OCI-LY1 (cell line): ENCODE measurements around the gene ADAM12.

Experiments used
- H2AFZ ChIP-seq: fragments of 200-600 bp; sonication (generic), shearing (Covaris generic); 2 replicates; pipeline ENCODE4 v1.6.0; 2014; ENCODE audit warnings: antibody characterized with exemption, mild to moderate bottlenecking, low read length
- H3F3A ChIP-seq: fragments of 200-600 bp; sonication (generic), shearing (Covaris generic); 2 replicates; pipeline ENCODE4 v1.6.0; 2014; ENCODE audit warnings: mild to moderate bottlenecking, antibody characterized with exemption, low read length, moderate library complexity; ENCODE audit not compliant: insufficient read depth
- H3K27ac ChIP-seq: fragments of 200-600 bp; sonication (generic); 2 replicates; pipeline ENCODE4 v1.5.1; 2014; ENCODE audit warnings: low read length, mixed run types, mild to moderate bottlenecking, low read depth; ENCODE audit not compliant: poor library complexity, severe bottlenecking
- H3K27me3 ChIP-seq: fragments of 200-600 bp; sonication (generic); 2 replicates; pipeline ENCODE4 v1.6.0; 2014; ENCODE audit warnings: antibody characterized with exemption, mild to moderate bottlenecking, low read length, moderate library complexity; ENCODE audit not compliant: insufficient read depth
- H3K36me3 ChIP-seq: fragments of 200-600 bp; sonication (generic); 2 replicates; pipeline ENCODE4 v1.6.1; 2014; ENCODE audit warnings: mild to moderate bottlenecking, antibody characterized with exemption, low read length, moderate library complexity, mixed read lengths; ENCODE audit not compliant: insufficient read depth
- H3K4me1 ChIP-seq: fragments of 200-600 bp; sonication (generic); 2 replicates; pipeline ENCODE4 v1.5.1; 2014; ENCODE audit warnings: mild to moderate bottlenecking, low read length, moderate library complexity; ENCODE audit not compliant: insufficient read depth, severe bottlenecking
- H3K4me2 ChIP-seq: fragments of 200-600 bp; sonication (generic), shearing (Covaris generic); 2 replicates; pipeline ENCODE4 v1.6.1; 2014; ENCODE audit warnings: low read length
- H3K4me3 ChIP-seq: fragments of 200-600 bp; sonication (generic); 2 replicates; pipeline ENCODE4 v1.5.1; 2014; ENCODE audit warnings: low read length, low read depth, mild to moderate bottlenecking, mixed read lengths; ENCODE audit not compliant: poor library complexity, severe bottlenecking
- H3K79me2 ChIP-seq: fragments of 200-600 bp; shearing (Covaris generic); 2 replicates; pipeline ENCODE4 v1.6.1; 2016; ENCODE audit warnings: mixed run types, low read length, mixed read lengths; ENCODE audit not compliant: insufficient read depth
- H3K9ac ChIP-seq: fragments of 200-600 bp; sonication (generic), shearing (Covaris generic); 2 replicates; pipeline ENCODE4 v1.6.1; 2014; ENCODE audit warnings: mild to moderate bottlenecking, low read length, mixed read lengths
- H3K9me2 ChIP-seq: fragments of 200-600 bp; sonication (generic), shearing (Covaris generic); 2 replicates; pipeline ENCODE4 v1.6.1; 2014; ENCODE audit warnings: low read depth, mild to moderate bottlenecking, low read length, mixed read lengths
- H3K9me3 ChIP-seq: fragments of 200-600 bp; shearing (Covaris generic); 2 replicates; pipeline ENCODE4 v1.6.1; 2014; ENCODE audit warnings: low read length, mixed read lengths
- H4K20me1 ChIP-seq: fragments of 200-600 bp; sonication (generic), shearing (Covaris generic); 2 replicates; pipeline ENCODE4 v1.6.0; 2016; ENCODE audit warnings: mild to moderate bottlenecking, low read length; ENCODE audit not compliant: insufficient read depth
- CTCF ChIP-seq: fragments of 200-600 bp; sonication (generic), shearing (Covaris generic); IDR thresholded peaks from 2 replicates; pipeline ENCODE4 v1.5.1; 2017; ENCODE audit warnings: mild to moderate bottlenecking, antibody characterized with exemption, low read length, moderate library complexity, mixed read lengths
- EZH2 ChIP-seq: fragments of 200-600 bp; sonication (generic), shearing (Covaris generic); IDR thresholded peaks from 2 replicates; pipeline ENCODE4 v1.8.0; 2017; ENCODE audit warnings: borderline replicate concordance, mixed run types, mild to moderate bottlenecking, antibody characterized with exemption, low read length, moderate library complexity, mixed read lengths

ADAM12 gene

DNA sequence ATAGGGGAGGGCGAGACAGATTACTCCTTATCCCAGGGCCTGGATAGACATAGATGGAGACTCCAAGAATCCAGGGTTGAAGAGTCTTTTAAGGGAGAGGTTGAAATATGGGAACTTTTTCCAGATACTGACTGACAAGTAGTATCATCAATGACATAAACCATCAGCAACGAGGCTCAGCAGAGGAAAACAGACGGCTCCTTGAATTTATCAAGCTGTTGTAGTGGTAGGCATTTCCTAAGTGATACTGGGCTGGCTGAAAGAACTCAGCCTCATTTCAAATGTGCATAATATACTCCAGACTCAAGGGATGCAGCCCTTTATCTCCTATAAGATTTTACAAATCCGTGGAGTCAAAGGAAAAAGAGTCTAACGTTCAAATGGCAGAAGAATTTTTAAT, 341.4 kb downstream of the ADAM12 start:
- Histone ChIP-seq H3K9me2 (no peaks in the 10 kb centered on the region), H3K4me3 (no peak overlapping the region), H3K9ac (no peak overlapping the region), H3K27me3 (peaks cover 4% of the 10 kb centered on the region), H3K36me3 (no peaks in the 10 kb centered on the region), H3K4me2 (no peak overlapping the region), H3K9me3 (no peaks in the 10 kb centered on the region), H3K79me2 (no peaks in the 10 kb centered on the region), H2AFZ (no peak overlapping the region), H3K4me1 (peaks cover 10% of the 10 kb centered on the region), H4K20me1 (no peaks in the 10 kb centered on the region), H3K27ac (no peak overlapping the region), H3F3A (no peaks in the 10 kb centered on the region)
- TF ChIP-seq EZH2 (no peak), CTCF (no peak)

DNA sequence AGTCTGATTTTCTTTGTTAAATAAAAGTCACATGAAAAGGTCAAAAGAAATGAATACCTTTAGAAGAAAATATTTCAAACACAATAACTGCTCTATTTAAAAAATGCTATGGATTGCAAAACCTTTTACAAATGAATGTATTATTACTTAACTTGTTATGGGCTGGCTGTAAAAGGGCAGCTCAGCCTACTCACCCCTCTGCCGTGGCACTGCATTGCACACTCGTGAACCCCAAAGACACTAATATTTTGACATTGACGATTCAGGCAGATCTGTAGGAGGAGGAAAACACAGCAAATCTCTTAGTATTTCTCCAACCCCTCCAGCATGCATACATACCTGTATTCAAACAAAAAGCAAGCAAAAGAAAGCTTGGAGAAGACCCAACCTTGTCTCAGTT, 342.4 kb downstream of the ADAM12 start:
- Histone ChIP-seq H3F3A (no peaks in the 10 kb centered on the region), H3K36me3 (no peaks in the 10 kb centered on the region), H3K27ac (no peak overlapping the region), H3K9ac (no peak overlapping the region), H3K4me2 (no peak overlapping the region), H4K20me1 (no peaks in the 10 kb centered on the region), H3K4me3 (no peak overlapping the region), H2AFZ (no peak overlapping the region), H3K4me1 (peaks cover 19% of the 10 kb centered on the region), H3K9me2 (no peaks in the 10 kb centered on the region), H3K79me2 (no peaks in the 10 kb centered on the region), H3K27me3 (peaks cover 4% of the 10 kb centered on the region), H3K9me3 (no peaks in the 10 kb centered on the region)
- TF ChIP-seq CTCF (no peak), EZH2 (no peak)

GRCh38 chr10:126043389-126043788, 344.9 kb downstream of the ADAM12 start:
- no peak overlapping the region for H3K4me3 ChIP-seq
- TF ChIP-seq EZH2 (no peak), CTCF (no peak)
- no peaks in the 10 kb centered on the region for H3K79me2 ChIP-seq
- H3K4me2 ChIP-seq: no peak overlapping the region
- peaks cover 19% of the 10 kb centered on the region for H3K4me1 ChIP-seq
- no peak overlapping the region for H3K27ac ChIP-seq
- H3K36me3 ChIP-seq: no peaks in the 10 kb centered on the region
- no peaks in the 10 kb centered on the region for H3K27me3 ChIP-seq
- no peaks in the 10 kb centered on the region for H3K9me3 ChIP-seq
- no peak overlapping the region for H2AFZ ChIP-seq
- H3F3A ChIP-seq: no peaks in the 10 kb centered on the region
- H3K9ac ChIP-seq: no peak overlapping the region
- H4K20me1 ChIP-seq: no peaks in the 10 kb centered on the region
- H3K9me2 ChIP-seq: no peaks in the 10 kb centered on the region
